Measurements from ENCODE around the gene HEXIM2.
"Not testable (repeated sequence)": the region's sequence is repeated elsewhere in the genome, so short reads cannot be mapped to it uniquely, and the experiment has no call there.

HEXIM2 gene

DNA sequence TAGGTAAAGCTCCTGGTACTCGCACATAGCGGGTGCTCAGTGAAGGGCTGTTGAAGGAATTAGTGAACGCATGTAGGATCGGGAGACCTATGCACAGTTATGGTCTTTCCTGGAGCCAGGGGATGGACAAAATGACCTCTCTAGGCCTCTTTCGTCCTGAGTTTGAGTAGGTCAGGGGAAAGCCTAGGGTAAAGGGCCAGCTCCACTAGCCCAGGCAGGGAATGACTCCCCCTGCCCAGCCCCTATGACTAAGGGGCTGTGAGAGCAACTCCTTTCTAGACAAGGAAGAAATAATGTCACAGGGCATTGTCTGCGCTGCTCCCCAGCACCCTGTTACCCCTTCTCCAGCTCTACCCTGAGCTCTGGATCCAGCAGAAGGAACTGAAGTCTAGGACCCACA is 35.4 kb downstream of the HEXIM2 start:
- H3K4me2 ChIP-seq, result peak overlapping the region; percentile 64 to 82 (median 75); a peak in 21 of 22 replicates
- peaks cover 0 to 4% (median 0%) of the 10 kb centered on the region in 11 experiments; a peak in 1 of 22 replicates for H3K9me3 ChIP-seq (replicated peaks in 1 of 11)
- H3K27me3 ChIP-seq, result no peaks in the 10 kb centered on the region
- peaks cover 49 to 63% (median 59%) of the 10 kb centered on the region in 10 experiments for H3K4me1 ChIP-seq
- no peaks in the 10 kb centered on the region for H4K20me1 ChIP-seq
- H3K4me3 ChIP-seq, result peak overlapping the region in 1 of 10 experiments; percentile 39; a peak in 1 of 20 replicates
- TF ChIP-seq Cebpa-rat (IDR thresholded peaks at IDR 0.05), result no peak
- H3K9ac ChIP-seq, result peak overlapping the region; percentile 37 to 83 (median 77); a peak in 18 of 22 replicates
- H3K36me3 ChIP-seq, result no peaks in the 10 kb centered on the region
- H3K27ac ChIP-seq, result peak overlapping the region in 10 of 11 experiments; percentile 31 to 95 (median 88); a peak in 20 of 22 replicates

DNA sequence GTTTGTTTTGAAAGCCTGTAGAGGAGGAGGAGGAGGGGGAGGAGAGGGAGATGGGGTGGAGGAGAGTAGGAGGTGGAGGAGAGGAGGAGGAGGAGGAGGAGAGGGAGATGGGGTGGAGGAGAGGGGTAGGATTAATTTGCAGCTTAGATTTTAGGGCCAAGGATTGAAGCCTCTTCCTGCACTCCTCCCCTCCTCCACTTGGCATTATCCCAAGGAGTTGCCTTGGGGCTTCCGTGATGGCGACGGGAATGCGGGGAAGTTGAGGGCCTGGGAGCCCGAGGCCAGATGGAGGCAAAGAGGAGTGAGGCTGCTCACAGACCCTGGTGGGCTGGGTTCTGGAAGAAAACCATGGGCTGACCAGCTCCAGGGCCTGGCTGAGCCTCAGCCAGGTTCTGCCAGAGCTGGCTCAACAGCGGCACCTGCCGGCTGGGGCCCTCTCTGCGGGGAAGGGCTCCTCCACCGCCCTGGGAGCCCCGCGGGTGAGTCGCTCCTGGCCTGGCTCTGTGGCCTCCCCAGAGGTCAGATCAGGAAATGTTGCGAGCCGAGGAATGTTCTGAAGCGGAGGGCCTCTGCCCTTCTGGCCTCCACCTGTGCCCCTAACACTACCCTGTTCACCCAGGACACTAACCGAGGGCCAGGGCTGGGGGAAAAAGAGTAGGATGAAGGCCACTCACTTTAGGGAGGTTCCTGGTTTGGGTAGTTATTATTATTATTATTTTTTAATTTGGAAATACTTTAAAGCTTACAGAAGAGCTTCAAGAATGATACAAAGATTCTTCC is 36.1 kb downstream of the HEXIM2 start:
- H3K9me3 ChIP-seq (replicated peaks in 1 of 11), result peaks cover 0 to 4% (median 0%) of the 10 kb centered on the region in 11 experiments; a peak in 1 of 22 replicates
- H3K4me3 ChIP-seq, result peak overlapping the region in 5 of 10 experiments; percentile 2 to 39 (median 16); a peak in 7 of 20 replicates
- H3K4me1 ChIP-seq, result peaks cover 51 to 68% (median 61%) of the 10 kb centered on the region in 10 experiments
- no peaks in the 10 kb centered on the region for H4K20me1 ChIP-seq
- H3K4me2 ChIP-seq, result peak overlapping the region; percentile 64 to 82 (median 75)
- H3K27ac ChIP-seq, result peak overlapping the region; percentile 36 to 95 (median 88); a peak in 21 of 22 replicates
- TF ChIP-seq Cebpa-rat (IDR thresholded peaks at IDR 0.05), result no peak
- peak overlapping the region; percentile 52 to 83 (median 77); a peak in 21 of 22 replicates for H3K9ac ChIP-seq
- no peaks in the 10 kb centered on the region for H3K27me3 ChIP-seq
- H3K36me3 ChIP-seq, result no peaks in the 10 kb centered on the region

DNA sequence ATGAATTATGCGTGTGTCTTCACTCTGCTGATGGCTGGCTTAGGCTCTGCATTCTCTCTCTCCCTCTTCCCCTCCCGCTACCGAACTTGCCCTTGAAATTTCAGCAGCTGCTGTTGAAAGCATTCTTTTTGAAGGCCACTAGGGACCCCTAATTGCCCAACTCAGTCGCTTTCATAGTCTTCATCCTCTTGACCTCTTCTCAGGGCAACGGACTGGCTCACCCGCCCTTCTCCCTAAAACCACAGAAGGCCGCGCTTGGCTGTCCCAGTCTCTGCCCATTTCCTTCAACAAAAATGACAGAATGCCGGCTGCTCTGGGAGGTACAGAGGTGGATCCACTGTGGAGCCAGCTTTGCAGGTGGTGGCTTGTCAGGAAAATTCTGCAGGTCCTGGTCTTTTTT is 39.0 kb downstream of the HEXIM2 start:
- H4K20me1 ChIP-seq, result no peaks in the 10 kb centered on the region
- peak overlapping the region in 9 of 11 experiments; percentile 75 to 95 (median 89); a peak in 18 of 22 replicates for H3K27ac ChIP-seq
- H3K4me3 ChIP-seq, result peak overlapping the region in 1 of 10 experiments; percentile 1; a peak in 1 of 20 replicates
- peak in 9 of 11 experiments; percentile 78 to 95 (median 91); a peak in 17 of 22 replicates for TF ChIP-seq Cebpa-rat (IDR thresholded peaks at IDR 0.05)
- peaks cover 0 to 11% (median 0%) of the 10 kb centered on the region in 11 experiments; a peak in 2 of 22 replicates for H3K36me3 ChIP-seq
- peak overlapping the region; percentile 68 to 82 (median 75) for H3K4me2 ChIP-seq
- H3K9me3 ChIP-seq (replicated peaks in 1 of 11), result peaks cover 0 to 8% (median 0%) of the 10 kb centered on the region in 11 experiments; a peak in 4 of 22 replicates
- peaks cover 51 to 81% (median 70%) of the 10 kb centered on the region in 10 experiments for H3K4me1 ChIP-seq
- no peaks in the 10 kb centered on the region for H3K27me3 ChIP-seq
- peak overlapping the region in 10 of 11 experiments; percentile 26 to 83 (median 78); a peak in 17 of 22 replicates for H3K9ac ChIP-seq

GRCh38 chr17:45201457-45201856 is 39.8 kb downstream of the HEXIM2 start:
- Histone ChIP-seq H3K9me3 (replicated peaks in 1 of 11) (peaks cover 0 to 8% (median 0%) of the 10 kb centered on the region in 11 experiments; a peak in 3 of 22 replicates), H3K4me2 (peak overlapping the region; percentile 68 to 82 (median 75)), H4K20me1 (no peaks in the 10 kb centered on the region), H3K36me3 (peaks cover 0 to 16% (median 0%) of the 10 kb centered on the region in 11 experiments; a peak in 9 of 22 replicates), H3K9ac (peak overlapping the region in 10 of 11 experiments; percentile 26 to 83 (median 78); a peak in 18 of 22 replicates), H3K27me3 (no peaks in the 10 kb centered on the region), H3K4me3 (no peak overlapping the region), H3K4me1 (peaks cover 51 to 79% (median 69%) of the 10 kb centered on the region in 10 experiments), H3K27ac (peak overlapping the region in 9 of 11 experiments; percentile 75 to 95 (median 89); a peak in 18 of 22 replicates)
- no peak for TF ChIP-seq Cebpa-rat (IDR thresholded peaks at IDR 0.05)

DNA sequence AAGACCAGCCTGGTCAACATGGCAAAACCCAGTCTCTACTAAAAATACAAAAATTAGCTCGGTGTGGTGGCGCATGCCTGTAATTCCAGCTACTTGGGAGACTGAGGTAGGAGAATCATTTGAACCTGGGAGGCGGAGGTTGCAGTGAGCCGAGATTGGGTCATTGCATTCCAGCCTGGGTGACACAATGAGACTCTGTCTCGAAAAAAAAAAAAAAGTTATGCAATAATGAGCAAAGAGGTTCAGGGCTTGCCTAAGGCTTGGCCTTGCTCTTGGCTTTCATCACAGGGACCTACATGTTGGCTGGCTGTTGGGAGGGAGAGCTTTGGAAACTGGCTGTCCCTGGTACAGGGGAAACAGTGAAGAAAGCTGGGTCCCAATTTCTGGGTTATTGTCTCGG is 40.2 kb downstream of the HEXIM2 start:
- not testable (repeated sequence) for H3K4me3 ChIP-seq; H3K9me3 ChIP-seq (replicated peaks in 1 of 11); H4K20me1 ChIP-seq; H3K27me3 ChIP-seq
- peaks cover 0 to 20% (median 0%) of the 10 kb centered on the region in 11 experiments; a peak in 9 of 22 replicates for H3K36me3 ChIP-seq
- TF ChIP-seq Cebpa-rat (IDR thresholded peaks at IDR 0.05), result peak in 9 of 11 experiments; percentile 27 to 78 (median 64); a peak in 11 of 22 replicates
- H3K27ac ChIP-seq, result peak overlapping the region in 9 of 11 experiments; percentile 75 to 95 (median 89); a peak in 18 of 22 replicates
- H3K4me2 ChIP-seq, result peak overlapping the region; percentile 68 to 82 (median 75); a peak in 21 of 22 replicates
- H3K4me1 ChIP-seq, result peaks cover 50 to 75% (median 66%) of the 10 kb centered on the region in 10 experiments
- peak overlapping the region in 8 of 11 experiments; percentile 53 to 83 (median 80); a peak in 9 of 22 replicates for H3K9ac ChIP-seq

- no peak for TF ChIP-seq Cebpa-rat (IDR thresholded peaks at IDR 0.05)
- H3K27me3 ChIP-seq, result no peaks in the 10 kb centered on the region
- peaks cover 0 to 74% (median 45%) of the 10 kb centered on the region in 11 experiments; a peak in 17 of 22 replicates for H3K36me3 ChIP-seq
- peak overlapping the region in 8 of 11 experiments; percentile 8 to 100 (median 76); a peak in 16 of 22 replicates for H3K27ac ChIP-seq
- peak overlapping the region in 10 of 11 experiments; percentile 26 to 99 (median 96); a peak in 17 of 22 replicates for H3K9ac ChIP-seq
- no peaks in the 10 kb centered on the region for H3K9me3 ChIP-seq (replicated peaks in 1 of 11)
- H3K4me2 ChIP-seq, result peak overlapping the region; percentile 96 to 100 (median 99)
- H3K4me1 ChIP-seq, result peaks cover 37 to 55% (median 46%) of the 10 kb centered on the region in 10 experiments
- peaks cover 0 to 64% (median 12%) of the 10 kb centered on the region in 11 experiments; a peak in 11 of 22 replicates for H4K20me1 ChIP-seq
- peak overlapping the region in 8 of 10 experiments; percentile 93 to 100 (median 98); a peak in 16 of 20 replicates for H3K4me3 ChIP-seq
These were observed 57.4 kb downstream of the HEXIM2 start for GRCh38 chr17:45218895-45219661.

All from BLaER1 treated with 17β-estradiol and CSF1 and Interleukin-3, amounts not matched to agents 10 nM and 100 nM (cell line).